HepG2 (cell line): ENCODE data around the gene SUPT4H1. TPM values are rescaled to one million over a fixed set of nuclear protein-coding genes. Genes with fewer than 3 reads are reported as not detected.

Experiments
- HHEX ChIP-seq: IDR thresholded peaks from 2 replicates; pipeline ENCODE4 v1.6.1; 2016; ENCODE audit warnings: control low read depth
- MAZ ChIP-seq, 2 experiments: sonication (generic) in 1 of 2; formaldehyde crosslinking in 1 of 2; IDR thresholded peaks; 2 replicates each; pipeline versions ENCODE4 v1.5.0 to v1.6.1; 2012 to 2020; ENCODE audit warnings: low read depth in 2 of 2, mild to moderate bottlenecking in 2 of 2, borderline replicate concordance in 1 of 2, improper control_type of control experiment in 1 of 2, low read length in 1 of 2, missing genetic modification reagents in 1 of 2, moderate library complexity in 1 of 2
- NPAS2 ChIP-seq: sonication (generic); formaldehyde crosslinking; IDR thresholded peaks from 2 replicates; pipeline ENCODE4 v1.8.0; 2022; ENCODE audit warnings: mild to moderate bottlenecking, missing genetic modification reagents, borderline replicate concordance
- NRL ChIP-seq: sonication (generic); formaldehyde crosslinking; IDR thresholded peaks from 2 replicates; pipeline ENCODE4 v1.5.0; 2020; ENCODE audit warnings: missing genetic modification reagents, mild to moderate bottlenecking, moderate library complexity, borderline replicate concordance
- POLR2AphosphoS2 ChIP-seq: IDR thresholded peaks from 2 replicates; pipeline ENCODE4 v1.6.1; 2011; ENCODE audit warnings: low read depth, low read length, improper control_type of control experiment
- RCOR2 ChIP-seq: IDR thresholded peaks from 2 replicates; pipeline ENCODE4 v1.6.1; 2016; ENCODE audit warnings: missing biosample characterization, missing genetic modification reagents
- THYN1 ChIP-seq: sonication (generic); formaldehyde crosslinking; IDR thresholded peaks from 2 replicates; pipeline ENCODE4 v1.8.1; 2023; ENCODE audit warnings: low read depth, mild to moderate bottlenecking, moderate library complexity, missing genetic modification reagents, borderline replicate concordance
- ZC3H13 ChIP-seq: sonication (generic); formaldehyde crosslinking; IDR thresholded peaks from 2 replicates; pipeline ENCODE4 v1.8.1; 2023; ENCODE audit warnings: mild to moderate bottlenecking, missing genetic modification reagents, moderate library complexity
- ZFX ChIP-seq: sonication (generic); formaldehyde crosslinking; IDR thresholded peaks from 2 replicates; pipeline ENCODE4 v1.4.0; 2020; ENCODE audit warnings: mild to moderate bottlenecking, low read depth, missing genetic modification reagents, moderate library complexity
- polyA plus RNA-seq, 8 experiments: library from polyadenylated mRNA; depleted of rRNA in 3 of 8; stranded (reverse) in 7 of 8; unstranded in 1 of 8; fragments of >200 nt; fragmentation: Illumina TruSeq in 4 of 8; extraction: Trizol in 4 of 8; gene quantifications; 2 replicates each; pipeline versions ENCODE4 v1.2.1 to v1.2.3, GENCODE V29; 2011 to 2016; ENCODE audit warnings: low read depth in 4 of 8, missing spikeins in 1 of 8, mixed read lengths in 1 of 8; ENCODE audit not compliant: insufficient read depth in 1 of 8
- total RNA-seq, 5 experiments: library from RNA; depleted of rRNA; stranded (reverse); fragments of >200 nt; fragmentation: Illumina TruSeq; extraction: Trizol; gene quantifications; 2 replicates each; pipeline ENCODE4 v1.2.3, GENCODE V29; 2016; ENCODE audit warnings: low read depth in 1 of 5
- TF ChIP-seq, protein P1 (sequence below): IDR thresholded peaks from 2 replicates; pipeline ENCODE4 v1.6.1; 2012; ENCODE audit warnings: low read length, improper control_type of control experiment
- TF ChIP-seq, protein P2 (sequence below): sonication (generic); formaldehyde crosslinking; IDR thresholded peaks from 2 replicates; pipeline ENCODE4 v1.8.0; 2022; ENCODE audit warnings: missing genetic modification reagents, mild to moderate bottlenecking, moderate library complexity, borderline replicate concordance
- TF ChIP-seq, protein P3 (sequence below): sonication (generic); IDR thresholded peaks from 2 replicates; pipeline ENCODE4 v1.6.1; 2016; ENCODE audit warnings: low read depth, borderline replicate concordance
- TF ChIP-seq, protein P4 (sequence below): sonication (generic); formaldehyde crosslinking; IDR thresholded peaks from 2 replicates; pipeline ENCODE4 v1.5.1; 2020; ENCODE audit warnings: mild to moderate bottlenecking, missing genetic modification reagents, moderate library complexity
- TF ChIP-seq, protein P5 (sequence below): sonication (generic); formaldehyde crosslinking; IDR thresholded peaks from 2 replicates; pipeline ENCODE4 v1.9.0; 2021; ENCODE audit warnings: missing genetic modification reagents, borderline replicate concordance

Gene SUPT4H1
- total and polyA plus RNA-seq, 2 of the 13 experiments (the other 11 are each of a cell fraction or from before 2014, with no cell fraction given): 155 to 244 TPM

DNA sequence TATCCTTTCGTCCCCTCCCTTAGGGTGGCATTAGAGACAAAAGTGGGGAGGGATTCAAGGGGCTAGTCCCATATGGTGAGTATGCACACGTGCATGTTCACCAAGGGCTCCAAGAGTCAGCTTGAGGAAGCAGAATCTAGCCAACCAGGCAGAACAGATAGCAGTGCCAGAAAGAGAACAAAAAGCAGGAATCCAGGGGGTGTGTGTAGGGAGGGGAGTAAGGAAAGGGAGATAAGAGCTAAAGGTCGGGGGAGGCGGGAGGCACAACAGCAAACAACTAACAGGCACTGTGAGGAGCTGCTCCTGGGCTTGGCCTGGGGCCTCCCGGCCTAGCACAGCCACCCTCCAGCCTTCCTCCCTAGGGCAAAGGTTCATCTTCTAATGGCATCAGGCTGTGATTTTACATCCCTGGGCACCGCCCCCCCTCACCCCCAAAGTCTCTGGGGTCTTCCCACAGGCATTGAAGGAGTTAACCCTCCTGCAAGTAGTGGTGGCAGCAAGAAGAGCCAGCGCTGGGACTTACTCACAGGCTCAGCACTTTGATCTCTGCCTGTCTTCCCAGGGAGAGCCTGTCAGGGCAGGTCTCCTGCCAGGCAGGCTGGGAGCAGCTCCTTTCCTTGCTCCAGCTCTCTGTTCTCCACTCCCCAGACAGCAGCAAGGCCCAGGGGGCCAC, 12.4 kb upstream of the SUPT4H1 start (continued):
- TF ChIP-seq, protein P1, sequence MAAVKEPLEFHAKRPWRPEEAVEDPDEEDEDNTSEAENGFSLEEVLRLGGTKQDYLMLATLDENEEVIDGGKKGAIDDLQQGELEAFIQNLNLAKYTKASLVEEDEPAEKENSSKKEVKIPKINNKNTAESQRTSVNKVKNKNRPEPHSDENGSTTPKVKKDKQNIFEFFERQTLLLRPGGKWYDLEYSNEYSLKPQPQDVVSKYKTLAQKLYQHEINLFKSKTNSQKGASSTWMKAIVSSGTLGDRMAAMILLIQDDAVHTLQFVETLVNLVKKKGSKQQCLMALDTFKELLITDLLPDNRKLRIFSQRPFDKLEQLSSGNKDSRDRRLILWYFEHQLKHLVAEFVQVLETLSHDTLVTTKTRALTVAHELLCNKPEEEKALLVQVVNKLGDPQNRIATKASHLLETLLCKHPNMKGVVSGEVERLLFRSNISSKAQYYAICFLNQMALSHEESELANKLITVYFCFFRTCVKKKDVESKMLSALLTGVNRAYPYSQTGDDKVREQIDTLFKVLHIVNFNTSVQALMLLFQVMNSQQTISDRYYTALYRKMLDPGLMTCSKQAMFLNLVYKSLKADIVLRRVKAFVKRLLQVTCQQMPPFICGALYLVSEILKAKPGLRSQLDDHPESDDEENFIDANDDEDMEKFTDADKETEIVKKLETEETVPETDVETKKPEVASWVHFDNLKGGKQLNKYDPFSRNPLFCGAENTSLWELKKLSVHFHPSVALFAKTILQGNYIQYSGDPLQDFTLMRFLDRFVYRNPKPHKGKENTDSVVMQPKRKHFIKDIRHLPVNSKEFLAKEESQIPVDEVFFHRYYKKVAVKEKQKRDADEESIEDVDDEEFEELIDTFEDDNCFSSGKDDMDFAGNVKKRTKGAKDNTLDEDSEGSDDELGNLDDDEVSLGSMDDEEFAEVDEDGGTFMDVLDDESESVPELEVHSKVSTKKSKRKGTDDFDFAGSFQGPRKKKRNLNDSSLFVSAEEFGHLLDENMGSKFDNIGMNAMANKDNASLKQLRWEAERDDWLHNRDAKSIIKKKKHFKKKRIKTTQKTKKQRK: no peak
- TF ChIP-seq NPAS2 (CRISPR knock-in tag): no peak
- TF ChIP-seq, protein P2, sequence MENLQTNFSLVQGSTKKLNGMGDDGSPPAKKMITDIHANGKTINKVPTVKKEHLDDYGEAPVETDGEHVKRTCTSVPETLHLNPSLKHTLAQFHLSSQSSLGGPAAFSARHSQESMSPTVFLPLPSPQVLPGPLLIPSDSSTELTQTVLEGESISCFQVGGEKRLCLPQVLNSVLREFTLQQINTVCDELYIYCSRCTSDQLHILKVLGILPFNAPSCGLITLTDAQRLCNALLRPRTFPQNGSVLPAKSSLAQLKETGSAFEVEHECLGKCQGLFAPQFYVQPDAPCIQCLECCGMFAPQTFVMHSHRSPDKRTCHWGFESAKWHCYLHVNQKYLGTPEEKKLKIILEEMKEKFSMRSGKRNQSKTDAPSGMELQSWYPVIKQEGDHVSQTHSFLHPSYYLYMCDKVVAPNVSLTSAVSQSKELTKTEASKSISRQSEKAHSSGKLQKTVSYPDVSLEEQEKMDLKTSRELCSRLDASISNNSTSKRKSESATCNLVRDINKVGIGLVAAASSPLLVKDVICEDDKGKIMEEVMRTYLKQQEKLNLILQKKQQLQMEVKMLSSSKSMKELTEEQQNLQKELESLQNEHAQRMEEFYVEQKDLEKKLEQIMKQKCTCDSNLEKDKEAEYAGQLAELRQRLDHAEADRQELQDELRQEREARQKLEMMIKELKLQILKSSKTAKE (CRISPR knock-in tag): no peak
- TF ChIP-seq ZFX: peak; percentile 86
- no peak for TF ChIP-seq POLR2AphosphoS2
- no peak for TF ChIP-seq HHEX
- TF ChIP-seq RCOR2 (CRISPR knock-in tag): peak; percentile 53; the same call in 1 of the 2 replicates
- TF ChIP-seq, protein P3, sequence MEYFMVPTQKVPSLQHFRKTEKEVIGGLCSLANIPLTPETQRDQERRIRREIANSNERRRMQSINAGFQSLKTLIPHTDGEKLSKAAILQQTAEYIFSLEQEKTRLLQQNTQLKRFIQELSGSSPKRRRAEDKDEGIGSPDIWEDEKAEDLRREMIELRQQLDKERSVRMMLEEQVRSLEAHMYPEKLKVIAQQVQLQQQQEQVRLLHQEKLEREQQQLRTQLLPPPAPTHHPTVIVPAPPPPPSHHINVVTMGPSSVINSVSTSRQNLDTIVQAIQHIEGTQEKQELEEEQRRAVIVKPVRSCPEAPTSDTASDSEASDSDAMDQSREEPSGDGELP: peak; percentile 40; the same call in 1 of the 2 replicates
- peak; percentile 39; the same call in 1 of the 2 replicates for TF ChIP-seq NRL (CRISPR knock-in tag)
- TF ChIP-seq MAZ (IDR thresholded peaks at IDR 0.05; ENCODE audit: borderline replicate concordance, low read depth, low read length): no peak
- TF ChIP-seq MAZ (CRISPR knock-in tag; IDR thresholded peaks at IDR 0.05; ENCODE audit: low read depth): peak; percentile 82
- peak; percentile 91; the same call in 1 of the 2 replicates for TF ChIP-seq THYN1 (CRISPR knock-in tag)
- TF ChIP-seq, protein P4, sequence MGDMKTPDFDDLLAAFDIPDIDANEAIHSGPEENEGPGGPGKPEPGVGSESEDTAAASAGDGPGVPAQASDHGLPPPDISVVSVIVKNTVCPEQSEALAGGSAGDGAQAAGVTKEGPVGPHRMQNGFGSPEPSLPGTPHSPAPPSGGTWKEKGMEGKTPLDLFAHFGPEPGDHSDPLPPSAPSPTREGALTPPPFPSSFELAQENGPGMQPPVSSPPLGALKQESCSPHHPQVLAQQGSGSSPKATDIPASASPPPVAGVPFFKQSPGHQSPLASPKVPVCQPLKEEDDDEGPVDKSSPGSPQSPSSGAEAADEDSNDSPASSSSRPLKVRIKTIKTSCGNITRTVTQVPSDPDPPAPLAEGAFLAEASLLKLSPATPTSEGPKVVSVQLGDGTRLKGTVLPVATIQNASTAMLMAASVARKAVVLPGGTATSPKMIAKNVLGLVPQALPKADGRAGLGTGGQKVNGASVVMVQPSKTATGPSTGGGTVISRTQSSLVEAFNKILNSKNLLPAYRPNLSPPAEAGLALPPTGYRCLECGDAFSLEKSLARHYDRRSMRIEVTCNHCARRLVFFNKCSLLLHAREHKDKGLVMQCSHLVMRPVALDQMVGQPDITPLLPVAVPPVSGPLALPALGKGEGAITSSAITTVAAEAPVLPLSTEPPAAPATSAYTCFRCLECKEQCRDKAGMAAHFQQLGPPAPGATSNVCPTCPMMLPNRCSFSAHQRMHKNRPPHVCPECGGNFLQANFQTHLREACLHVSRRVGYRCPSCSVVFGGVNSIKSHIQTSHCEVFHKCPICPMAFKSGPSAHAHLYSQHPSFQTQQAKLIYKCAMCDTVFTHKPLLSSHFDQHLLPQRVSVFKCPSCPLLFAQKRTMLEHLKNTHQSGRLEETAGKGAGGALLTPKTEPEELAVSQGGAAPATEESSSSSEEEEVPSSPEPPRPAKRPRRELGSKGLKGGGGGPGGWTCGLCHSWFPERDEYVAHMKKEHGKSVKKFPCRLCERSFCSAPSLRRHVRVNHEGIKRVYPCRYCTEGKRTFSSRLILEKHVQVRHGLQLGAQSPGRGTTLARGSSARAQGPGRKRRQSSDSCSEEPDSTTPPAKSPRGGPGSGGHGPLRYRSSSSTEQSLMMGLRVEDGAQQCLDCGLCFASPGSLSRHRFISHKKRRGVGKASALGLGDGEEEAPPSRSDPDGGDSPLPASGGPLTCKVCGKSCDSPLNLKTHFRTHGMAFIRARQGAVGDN (CRISPR knock-in tag): peak; percentile 98
- TF ChIP-seq, protein P5, sequence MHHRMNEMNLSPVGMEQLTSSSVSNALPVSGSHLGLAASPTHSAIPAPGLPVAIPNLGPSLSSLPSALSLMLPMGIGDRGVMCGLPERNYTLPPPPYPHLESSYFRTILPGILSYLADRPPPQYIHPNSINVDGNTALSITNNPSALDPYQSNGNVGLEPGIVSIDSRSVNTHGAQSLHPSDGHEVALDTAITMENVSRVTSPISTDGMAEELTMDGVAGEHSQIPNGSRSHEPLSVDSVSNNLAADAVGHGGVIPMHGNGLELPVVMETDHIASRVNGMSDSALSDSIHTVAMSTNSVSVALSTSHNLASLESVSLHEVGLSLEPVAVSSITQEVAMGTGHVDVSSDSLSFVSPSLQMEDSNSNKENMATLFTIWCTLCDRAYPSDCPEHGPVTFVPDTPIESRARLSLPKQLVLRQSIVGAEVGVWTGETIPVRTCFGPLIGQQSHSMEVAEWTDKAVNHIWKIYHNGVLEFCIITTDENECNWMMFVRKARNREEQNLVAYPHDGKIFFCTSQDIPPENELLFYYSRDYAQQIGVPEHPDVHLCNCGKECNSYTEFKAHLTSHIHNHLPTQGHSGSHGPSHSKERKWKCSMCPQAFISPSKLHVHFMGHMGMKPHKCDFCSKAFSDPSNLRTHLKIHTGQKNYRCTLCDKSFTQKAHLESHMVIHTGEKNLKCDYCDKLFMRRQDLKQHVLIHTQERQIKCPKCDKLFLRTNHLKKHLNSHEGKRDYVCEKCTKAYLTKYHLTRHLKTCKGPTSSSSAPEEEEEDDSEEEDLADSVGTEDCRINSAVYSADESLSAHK (CRISPR knock-in tag): no peak; the same call in 1 of the 2 replicates
- TF ChIP-seq ZC3H13 (CRISPR knock-in tag): no peak
